GM21717 (cell line): ENCODE results near the gene NME9.

ENCODE experiments used
- ATAC-seq: cut with Tn5 transposase; IDR thresholded peaks from one replicate; pipeline ENCODE4 v1.9.1; 2021; ENCODE audit warnings: mild to moderate bottlenecking, moderate library complexity; ENCODE audit not compliant: unreplicated experiment

The NME9 gene

GRCh38 chr3:138363322-138363721 is 33.7 kb upstream of the NME9 start:
- ATAC-seq, result no peak

- no peak for ATAC-seq
These were observed 32.9 kb upstream of the NME9 start for GRCh38 chr3:138362538-138362937.

- ATAC-seq, result no peak
These were observed 31.9 kb upstream of the NME9 start for GRCh38 chr3:138361561-138361971.

- ATAC-seq, result no peak
These were observed 31.3 kb upstream of the NME9 start for GRCh38 chr3:138360869-138361525.

- ATAC-seq, result no peak
These were observed 30.5 kb upstream of the NME9 start for GRCh38 chr3:138359919-138360868.

- no peak for ATAC-seq
These were observed 29.7 kb upstream of the NME9 start for GRCh38 chr3:138359148-138359918.

- no peak for ATAC-seq
These were observed 27.2 kb upstream of the NME9 start for GRCh38 chr3:138356730-138357405.

GRCh38 chr3:138355071-138355470 is 25.4 kb upstream of the NME9 start:
- ATAC-seq, result no peak

- ATAC-seq, result no peak
These were observed 24.7 kb upstream of the NME9 start for GRCh38 chr3:138354376-138354775.

GRCh38 chr3:138351916-138352550 is 22.4 kb upstream of the NME9 start:
- ATAC-seq, result no peak

- no peak for ATAC-seq
These were observed 21.5 kb upstream of the NME9 start for GRCh38 chr3:138351151-138351550.

- no peak for ATAC-seq
These were observed 20.4 kb upstream of the NME9 start for GRCh38 chr3:138349926-138350665.

GRCh38 chr3:138348754-138349739 is 19.4 kb upstream of the NME9 start:
- no peak for ATAC-seq

- ATAC-seq, result no peak
These were observed 18.5 kb upstream of the NME9 start, which contains the start of gene MRAS for GRCh38 chr3:138347960-138348753. TSS of gene MRAS (plus strand) at chr3:138348579. CDS start at chr3:138372884, 24,305 bp downstream.

GRCh38 chr3:138344754-138345153 is 15.1 kb upstream of the NME9 start:
- ATAC-seq, result no peak

GRCh38 chr3:138340511-138340910 is 10.9 kb upstream of the NME9 start:
- ATAC-seq, result no peak

- no peak for ATAC-seq
These were observed 9.2 kb upstream of the NME9 start for GRCh38 chr3:138338811-138339210.

GRCh38 chr3:138338244-138338643 is 8.6 kb upstream of the NME9 start:
- no peak for ATAC-seq
